ENCODE measurements around the gene TRIO.

TRIO gene

DNA sequence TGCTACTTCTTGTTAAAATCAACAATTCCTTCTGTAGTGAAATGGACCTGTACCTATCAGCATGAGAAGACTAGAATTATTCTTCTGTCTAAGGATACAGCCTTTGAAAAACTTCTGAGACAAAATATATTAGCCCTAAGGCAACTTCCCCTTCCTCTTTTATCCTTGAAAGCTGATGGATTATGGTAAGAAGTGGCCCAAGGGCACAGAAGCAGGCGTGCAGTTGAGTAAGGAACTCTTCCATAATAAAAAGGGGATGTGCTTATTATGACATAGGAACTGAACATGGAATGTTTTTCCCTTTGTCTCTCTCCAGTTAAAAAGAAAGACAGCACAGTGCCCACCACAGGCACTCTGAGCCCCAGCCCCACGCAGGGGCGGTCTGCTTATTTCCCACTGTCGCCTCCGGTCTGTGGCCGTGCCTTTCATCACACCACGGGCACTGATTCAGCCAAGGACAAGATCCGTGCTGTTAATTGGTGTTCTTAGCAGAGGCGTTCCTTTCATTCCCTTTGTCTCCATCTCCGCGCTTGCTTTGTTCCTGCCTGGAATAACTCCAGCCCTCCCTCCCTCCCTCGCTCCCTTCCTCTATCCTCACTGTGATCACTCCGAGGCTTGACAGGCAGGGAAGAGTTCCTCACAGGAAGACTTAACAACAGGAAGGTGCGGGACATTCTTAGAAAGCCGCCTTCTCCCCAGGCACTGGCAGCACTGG is 302.6 kb downstream of the TRIO start:
- no peak for DNase-seq

DNA sequence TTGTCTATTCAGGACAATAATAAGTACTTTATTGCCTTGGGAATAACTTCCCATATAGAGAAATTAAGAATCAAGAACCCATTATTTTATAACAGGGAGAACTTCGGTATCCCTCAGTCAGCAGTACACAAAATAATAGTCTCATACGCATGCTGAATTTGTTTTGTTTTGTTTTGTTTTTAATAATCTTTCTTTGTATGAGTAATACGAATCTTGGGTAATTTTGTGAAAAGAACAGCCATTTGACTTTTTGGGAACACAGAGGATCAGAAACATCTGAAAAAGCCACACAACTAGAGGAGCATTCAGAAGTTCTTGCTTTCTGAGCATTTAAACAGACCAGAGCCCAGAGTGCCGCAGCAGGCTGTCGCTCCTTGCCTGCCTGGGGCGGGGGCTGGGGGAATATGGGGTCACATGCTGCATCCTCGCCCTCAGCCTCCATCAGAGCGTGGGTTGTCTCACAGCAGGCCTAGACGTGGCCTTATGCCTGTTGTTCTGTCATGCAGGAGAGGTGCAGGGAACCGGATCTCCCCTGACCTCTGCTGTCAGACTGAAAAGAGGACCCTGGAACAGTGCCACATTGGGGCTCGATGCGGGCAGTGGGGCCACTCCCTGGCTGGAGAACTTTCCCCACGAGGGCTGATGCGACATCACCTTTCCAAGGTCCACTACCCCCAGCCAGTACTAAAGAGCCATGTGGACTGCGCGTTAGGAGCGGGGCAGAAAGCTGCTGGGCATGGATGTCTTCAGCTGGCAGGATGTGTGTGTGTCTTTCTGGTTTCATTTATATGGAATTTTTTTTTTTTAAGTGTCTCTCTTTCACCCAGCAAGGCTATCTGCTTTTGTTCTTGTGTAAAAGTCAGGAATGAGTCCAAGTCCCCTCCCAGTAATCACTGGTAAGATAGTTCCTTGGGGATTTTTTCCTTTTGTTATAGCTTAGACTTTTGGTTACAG is 305.1 kb downstream of the TRIO start:
- DNase-seq: no peak

DNA sequence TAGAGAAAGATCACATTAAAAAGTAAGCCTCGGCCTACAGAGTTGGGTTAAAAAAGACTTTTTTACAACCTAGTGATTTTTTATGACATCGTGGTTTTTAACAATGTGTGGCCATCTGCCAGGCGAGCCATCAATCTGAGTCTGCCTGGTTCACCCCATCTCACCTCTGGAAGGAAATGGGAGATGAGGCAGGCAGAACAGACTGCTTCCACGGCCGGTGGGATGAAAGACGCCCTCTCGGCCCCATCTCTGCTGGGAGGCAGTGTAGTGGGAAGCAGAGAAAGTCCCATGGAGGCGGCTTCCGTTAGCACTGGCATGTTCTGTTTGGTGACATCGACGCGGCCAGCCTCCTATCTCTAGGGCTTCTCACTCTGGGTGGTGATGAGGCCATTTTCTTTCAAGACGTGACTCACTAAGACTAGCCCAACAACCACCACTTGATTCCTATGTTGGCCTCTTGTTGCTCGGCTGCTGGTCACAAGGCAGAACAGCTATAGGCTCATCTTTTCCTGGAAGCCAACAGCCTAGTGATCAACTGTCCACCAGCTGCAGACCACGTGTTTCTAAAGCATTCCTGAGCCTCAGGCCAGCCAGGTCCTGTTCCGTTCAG is 306.0 kb downstream of the TRIO start:
- DNase-seq: no peak

DNA sequence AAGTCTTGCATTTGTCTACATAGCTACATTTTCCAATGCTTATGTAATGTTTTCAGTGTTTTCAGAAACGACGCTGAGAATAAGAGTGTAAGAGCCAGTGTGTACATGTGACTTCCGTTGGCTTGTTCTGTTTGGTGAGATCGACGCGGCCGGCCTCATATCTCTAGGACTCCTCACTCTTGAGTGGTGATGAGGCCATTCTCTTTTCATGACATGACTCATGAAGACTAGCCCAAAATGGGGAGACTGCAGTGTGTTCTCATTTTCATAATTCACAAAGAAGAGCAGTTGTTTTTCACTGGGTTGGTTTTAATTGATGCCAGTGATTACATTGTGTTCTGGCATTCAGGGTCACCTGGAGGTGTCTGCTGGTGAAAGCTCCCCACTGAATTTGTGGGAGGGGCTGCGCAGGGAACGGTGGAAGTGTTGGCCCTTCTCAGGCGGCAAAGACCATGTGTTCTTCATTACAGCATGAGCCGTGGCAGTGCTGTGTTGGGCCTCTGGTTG is 306.9 kb downstream of the TRIO start:
- no peak for DNase-seq

DNA sequence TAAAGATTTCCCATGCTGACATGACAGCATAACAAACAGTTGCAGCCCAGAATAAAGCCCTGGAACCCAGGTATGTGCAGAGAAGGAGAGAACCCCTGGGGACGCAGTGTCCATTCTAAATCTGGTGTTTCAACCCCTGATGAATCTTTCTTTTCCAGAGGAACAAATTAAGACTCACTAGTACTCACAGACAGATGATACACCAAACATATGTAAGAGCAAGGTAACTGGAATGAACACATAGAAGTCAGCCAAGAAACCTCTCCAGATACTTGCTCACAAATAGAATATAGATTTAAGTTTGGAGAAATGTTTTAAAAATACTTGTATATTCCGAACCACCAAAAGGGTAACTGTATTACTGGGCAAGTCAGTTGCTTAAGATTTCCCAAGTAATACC is 307.6 kb downstream of the TRIO start:
- DNase-seq: no peak

DNA sequence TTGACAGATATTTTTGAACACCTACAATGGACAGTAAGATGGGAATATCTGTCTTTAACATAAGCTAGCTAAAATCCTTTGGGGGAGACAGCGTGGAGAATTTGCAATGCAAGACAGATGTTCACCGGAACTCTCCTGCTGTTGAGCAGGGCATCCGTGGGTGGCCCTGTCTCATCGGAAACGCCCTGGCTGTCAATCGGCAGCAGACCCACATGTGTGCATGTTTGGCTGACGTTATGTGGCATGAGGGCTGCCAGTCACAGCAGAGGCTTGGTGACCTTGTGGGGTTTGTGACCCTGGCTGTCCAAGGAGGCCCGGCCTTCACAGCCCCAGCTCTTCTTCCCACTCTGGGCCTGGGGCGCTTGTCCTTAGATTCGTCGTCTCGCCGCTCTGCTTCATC is 308.7 kb downstream of the TRIO start:
- no peak for DNase-seq

DNA sequence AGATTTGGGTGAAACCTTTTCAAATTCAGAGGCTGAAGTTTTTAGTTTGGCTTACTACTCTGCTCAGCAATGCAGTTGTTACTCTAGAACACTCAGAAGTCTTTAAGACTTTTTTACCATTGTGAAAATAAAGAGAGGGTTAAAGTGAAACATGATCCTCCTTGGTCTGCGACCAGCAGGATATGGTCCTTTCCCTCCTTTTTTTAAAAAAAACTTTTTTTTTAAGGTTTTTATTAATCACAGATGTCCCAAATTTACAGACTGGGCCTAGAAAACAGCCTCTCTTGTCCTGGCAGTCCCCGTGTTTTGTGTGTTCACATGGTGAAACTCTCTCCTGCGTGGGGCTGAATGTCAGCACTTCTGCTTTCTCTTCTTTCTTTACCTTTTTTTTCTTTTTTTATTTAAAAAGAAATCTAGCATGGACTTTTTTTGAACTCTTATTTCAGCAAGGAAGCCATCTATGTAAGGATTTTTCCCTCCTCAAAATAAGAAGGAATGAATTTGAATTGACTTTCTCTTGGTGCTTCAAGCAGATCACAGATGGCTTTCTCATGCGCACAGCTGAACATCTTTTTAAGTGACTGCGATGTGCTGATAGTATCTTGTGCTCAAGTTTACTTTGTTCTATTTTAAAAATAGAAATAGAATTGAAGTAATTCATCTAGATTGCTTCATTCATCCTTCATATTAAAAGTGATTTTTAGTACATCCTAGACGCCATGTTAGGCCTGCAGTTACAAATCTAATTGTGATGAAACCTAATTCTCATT is 309.7 kb downstream of the TRIO start:
- no peak for DNase-seq

DNA sequence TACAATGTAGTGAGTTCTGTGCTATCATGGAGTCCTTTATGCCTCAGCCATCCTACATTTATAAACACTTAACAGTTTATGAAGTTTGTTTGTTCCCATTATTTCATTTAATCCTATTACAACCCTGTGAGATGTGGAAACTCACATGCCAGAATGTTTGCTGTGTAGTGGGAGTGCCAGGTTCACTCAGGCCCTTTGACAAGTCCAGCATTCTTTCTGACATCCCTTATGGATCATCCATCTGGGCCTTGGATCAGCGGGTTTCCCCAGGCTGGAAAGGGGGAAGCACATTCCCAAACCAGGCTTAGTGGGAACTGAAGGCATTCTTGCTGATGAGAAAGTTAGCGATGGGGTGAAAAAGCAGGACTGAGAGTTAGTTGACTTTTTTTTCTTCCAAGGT is 310.3 kb downstream of the TRIO start:
- no peak for DNase-seq

DNA sequence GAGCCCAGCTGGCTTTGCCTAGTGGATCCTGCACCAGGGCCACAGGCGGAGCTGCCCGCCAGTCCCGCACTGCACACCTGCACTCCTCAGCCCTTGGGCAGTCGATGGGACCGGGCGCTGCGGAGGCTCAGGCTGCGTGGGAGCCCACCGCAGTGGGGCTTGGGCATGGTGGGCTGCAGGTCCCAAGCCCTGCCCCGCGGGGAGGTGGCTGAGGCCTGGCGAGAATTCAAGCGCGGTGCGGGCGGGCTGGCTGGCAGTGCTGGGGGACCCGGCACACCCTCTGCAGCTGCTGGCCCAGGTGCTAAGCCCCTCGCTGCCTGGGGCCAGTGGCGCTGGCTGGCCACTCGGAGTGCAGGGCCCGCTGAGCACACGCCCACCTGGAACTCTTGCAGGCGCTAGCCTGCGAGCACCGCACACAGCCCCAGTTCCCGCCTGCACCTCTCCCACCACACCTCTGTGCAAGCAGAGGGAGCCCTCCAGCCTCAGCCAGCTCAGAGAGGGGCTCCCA is 312.7 kb downstream of the TRIO start:
- DNase-seq: no peak

DNA sequence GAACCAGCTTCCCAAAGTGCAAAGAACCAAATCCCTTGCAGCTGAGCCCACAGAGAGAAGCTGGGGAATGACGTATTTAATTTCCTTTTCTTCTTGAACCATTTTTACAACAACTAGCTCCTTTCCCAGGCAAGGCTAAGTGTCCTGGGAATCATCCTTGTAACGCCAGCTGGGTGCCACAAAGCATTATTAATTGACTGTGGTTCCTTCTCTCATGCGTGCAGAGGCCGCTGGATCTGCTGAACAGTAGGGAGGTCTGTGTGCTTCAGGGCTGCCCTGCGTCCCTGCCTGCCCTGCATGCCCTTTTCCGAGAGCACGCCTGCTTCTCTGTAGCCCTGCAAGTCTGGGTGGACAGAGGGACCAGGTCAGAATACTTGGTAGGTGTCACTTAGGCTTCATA is 314.3 kb downstream of the TRIO start:
- DNase-seq: no peak

DNA sequence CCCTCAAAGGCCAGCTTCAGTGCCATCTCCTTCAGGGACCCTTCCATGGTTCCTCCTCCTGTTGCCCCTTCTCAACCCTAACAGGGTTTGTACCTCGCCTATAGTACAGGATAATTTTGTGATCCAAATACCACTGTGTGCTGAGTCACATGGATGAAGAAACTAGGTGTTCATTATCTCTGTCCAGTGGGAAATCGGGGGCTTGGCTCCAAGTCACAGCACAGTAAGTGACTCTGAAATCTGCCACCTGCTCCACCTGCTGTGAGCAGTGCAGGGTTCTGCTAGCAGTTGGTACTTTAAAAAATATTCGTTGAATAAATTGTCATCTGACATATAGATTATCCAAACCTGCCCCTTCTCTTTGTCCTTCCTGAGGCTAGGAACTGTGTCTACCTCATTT is 315.3 kb downstream of the TRIO start:
- DNase-seq: no peak

DNA sequence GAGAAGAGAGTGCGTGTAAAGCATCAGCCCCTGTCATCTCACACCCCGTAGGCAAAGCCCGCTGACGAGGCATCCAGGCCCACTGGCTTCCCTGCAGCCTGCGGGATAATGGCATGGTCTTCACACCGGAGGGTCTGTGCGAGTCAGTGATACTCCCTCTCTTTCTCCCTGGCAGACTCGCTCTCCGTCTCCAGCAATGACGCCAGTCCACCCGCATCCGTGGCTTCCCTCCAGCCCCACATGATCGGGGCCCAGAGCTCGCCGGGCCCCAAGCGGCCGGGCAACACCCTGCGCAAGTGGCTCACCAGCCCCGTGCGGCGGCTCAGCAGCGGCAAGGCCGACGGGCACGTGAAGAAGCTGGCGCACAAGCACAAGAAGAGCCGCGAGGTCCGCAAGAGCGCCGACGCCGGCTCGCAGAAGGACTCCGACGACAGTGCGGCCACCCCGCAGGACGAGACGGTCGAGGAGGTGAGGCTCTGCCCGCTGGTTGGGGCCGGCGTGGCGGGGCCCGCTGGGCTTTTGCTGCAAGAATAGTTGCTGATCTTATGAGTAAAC is 317.8 kb downstream of the TRIO start:
- DNase-seq: no peak

DNA sequence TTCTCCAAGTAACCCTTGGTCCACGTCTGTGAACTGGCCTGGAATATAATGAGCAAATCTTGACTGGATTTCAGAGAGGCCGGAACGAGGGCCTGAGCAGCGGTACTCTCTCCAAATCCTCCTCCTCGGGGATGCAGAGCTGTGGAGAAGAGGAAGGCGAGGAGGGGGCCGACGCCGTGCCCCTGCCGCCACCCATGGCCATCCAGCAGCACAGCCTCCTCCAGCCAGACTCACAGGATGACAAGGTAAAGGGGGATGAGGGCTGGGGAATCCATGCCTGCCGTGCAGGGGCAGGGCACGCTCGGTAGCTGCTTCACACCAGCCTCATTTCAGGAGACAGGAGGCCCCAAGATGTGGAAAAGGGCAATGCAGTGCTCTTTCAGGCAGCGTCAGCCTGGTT is 319.5 kb downstream of the TRIO start:
- no peak for DNase-seq

DNA sequence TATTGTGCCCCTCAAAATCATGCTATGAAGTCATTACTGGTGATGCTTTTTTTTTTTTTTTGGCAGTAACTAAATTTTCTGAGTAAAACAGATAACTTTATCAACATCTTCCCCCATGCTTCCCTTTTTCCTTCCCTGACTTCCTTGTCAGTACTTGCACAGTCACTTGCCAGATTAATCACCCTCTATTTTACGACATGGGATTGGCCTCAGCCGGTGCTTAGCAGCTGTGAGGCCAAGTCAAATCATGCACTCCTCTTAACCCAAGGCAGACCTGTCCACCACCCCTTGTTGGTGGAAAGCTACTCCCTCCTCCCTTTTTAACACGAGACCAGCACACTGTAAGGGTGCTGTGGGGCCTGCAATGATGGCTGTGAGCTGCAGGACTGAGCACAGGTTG is 320.5 kb downstream of the TRIO start:
- no peak for DNase-seq

DNA sequence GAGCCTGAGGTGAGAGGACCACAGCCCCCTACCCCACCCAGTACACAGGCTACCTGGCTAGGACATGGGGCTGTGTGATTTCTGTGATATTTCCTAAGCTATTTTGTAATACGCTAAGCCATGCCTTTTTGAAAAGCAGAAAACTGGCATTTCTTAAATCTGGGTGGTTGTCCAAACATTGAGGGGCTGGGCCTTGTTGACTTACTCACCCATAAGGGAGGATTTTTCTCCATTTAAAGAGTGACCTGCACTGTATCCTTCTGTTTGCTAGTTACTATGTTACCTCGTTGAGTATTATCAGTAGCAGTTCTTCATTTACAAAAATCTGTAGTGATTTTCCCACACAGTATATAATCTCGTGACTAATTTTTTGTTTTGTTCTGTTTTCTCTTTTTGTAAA is 321.0 kb downstream of the TRIO start:
- no peak for DNase-seq

DNA sequence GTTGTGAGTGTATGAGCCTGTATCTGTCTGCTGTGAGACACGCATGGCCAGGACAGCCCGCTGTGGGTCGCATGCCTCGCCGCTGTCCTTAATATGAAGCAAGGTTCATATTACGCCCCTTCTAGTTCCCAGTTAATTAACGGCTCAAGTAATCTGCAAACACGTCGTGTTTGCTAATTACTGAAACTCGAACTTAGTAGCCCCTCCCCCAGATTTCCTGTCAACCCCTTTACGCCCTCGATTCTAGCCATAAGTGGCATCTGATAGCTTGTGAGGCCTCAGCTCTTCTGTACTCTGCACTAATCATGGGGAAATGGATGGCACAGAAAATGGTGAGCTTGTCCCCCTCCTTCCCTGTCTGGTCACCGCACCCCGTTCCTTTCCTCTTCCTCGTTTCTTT is 321.5 kb downstream of the TRIO start:
- no peak for DNase-seq

DNA sequence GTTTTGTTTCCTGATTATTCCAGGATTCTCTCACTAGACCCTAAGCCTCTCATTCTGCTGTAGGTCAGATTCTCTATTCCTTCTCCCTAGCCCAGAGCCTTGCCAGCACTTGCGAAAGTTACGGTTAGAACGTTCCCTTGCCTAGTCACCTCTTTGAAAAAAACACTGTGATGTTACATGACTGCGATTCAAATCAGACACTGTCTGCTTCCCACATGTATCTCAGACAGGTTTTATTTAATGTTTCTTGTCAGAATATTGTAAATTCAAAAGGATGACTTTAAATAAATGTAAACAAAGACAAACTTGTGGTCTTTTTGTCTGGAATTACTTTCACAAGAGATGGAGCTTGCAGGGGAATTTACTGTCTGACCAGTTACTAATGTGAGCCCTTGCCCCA is 322.0 kb downstream of the TRIO start:
- no peak for DNase-seq

DNA sequence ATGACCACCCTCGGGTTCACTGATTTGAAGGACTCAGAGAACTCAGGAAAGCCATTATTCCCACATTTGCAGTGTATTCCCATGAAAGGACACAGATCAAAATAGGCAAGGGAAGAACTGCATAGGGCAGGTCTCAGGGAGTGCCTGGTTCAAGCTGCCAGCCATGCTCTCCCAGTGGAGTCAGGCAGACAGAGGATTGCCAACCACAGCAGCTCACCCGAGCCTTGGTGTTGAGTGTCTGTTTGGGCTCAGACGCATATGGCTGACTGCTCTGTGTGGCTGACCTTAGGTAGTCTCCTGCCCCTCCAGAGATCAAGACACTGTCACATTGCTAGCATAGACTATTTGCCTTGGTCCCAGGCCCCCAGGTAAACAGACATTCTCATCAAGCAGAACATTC is 322.6 kb downstream of the TRIO start:
- DNase-seq: no peak

DNA sequence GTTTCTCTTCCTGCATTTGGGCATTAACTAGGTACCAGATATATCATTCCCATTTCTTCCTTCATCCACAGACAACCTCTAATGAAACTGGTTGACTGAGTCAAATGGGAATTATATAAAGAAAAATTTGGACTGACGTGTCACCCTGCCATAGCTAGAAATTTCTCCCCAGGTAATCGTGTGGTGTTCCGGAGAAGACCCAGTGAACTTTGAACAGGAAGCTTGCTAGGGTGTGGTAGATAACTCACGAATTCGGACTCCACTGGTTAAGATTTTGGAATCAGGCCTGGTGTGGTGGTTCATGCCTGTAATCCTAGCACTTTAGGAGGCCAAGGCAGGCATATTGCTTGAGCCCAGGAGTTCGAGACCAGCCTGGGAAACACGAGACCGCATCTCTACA is 324.1 kb downstream of the TRIO start:
- no peak for DNase-seq

DNA sequence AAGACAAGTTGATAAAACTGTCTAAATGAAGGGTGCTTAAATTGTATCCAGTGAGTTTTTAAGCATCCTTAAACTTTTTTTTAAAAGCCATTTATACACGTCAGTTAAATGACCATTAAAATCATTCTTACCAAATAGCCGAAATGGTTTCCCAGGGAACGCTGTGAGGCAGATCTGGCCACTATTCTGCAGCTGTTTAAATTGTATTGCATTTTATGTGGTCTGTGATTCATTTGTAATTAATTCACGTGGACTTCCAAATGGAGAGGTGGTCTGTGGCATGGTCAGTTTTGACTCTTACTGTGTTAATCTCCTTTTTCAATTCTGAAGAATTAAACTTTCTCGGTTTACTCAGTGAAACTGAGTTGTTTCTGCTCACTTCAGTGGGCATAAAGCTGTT is 324.7 kb downstream of the TRIO start:
- DNase-seq: no peak

DNA sequence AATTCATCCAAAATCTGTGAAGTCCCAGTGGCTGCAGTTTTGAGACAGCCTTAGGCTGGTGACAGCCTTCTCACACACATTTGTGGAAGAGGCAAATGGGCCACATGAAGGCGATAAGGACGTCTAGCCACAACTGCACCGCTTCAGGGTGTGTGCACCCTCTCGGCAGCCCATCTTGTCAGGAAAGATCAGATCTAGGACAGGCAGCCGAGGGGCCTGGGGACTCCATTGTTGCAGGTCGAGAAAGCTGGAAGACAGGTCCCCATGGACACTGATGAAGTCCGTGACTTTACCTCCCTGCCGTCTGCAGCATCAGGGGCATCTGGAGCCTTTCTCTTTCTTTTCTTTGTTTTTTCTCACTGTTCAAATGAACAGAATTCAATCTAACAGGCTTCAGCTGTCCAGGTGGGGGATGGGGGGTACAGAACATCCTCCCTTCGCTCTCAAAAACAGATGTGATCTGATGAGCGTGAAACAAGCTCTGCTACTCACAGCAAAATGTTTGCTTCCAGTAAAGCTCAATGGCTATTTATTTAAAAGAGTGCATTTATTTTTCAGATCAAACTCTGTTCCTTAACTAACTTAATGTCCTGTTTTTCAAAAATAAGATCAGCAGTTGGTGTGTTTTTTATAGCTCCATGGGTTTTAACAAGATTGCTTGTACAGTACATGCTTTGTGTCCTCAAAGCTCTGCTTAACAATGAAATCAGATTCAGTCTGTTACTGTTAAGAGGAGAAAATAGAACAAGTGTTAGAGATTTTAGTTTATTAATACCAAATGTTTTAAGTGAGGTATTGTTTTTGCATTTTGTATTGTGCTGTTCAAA is 326.6 kb downstream of the TRIO start:
- no peak for DNase-seq

DNA sequence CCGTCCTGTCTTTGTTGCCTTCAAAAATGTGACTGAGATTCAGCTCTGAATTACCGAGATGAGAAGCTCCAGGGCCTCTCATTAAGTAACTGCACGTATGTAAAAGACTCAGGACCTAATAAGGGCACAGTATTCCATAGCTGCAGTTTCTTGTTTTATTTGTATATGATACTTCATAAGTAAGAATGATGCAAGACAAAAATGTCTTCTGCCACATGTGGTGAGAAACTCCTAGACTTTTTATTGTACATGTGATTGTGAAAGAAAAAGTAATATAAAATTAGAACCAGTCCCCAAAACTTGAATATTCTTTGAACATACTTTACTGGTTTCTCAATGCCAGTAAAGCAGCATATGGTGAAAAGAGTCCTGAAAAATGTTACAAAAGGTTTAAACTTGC is 328.4 kb downstream of the TRIO start:
- DNase-seq: no peak

All from activated CD8-positive, alpha-beta memory T cell treated with anti-CD3 and anti-CD28 coated beads for 24 hours (primary cell).